Activated CD8-positive, alpha-beta T cell treated with anti-CD3 and anti-CD28 coated beads for 36 hours (primary cell): Measurements from ENCODE around the gene MVD. TPM values are rescaled to one million over a fixed set of nuclear protein-coding genes. Genes with fewer than 3 reads are reported as not detected.

Experiments used
- ATAC-seq: fragments of 200-7000 bp; cut with Tn5 transposase; one replicate; pipeline ENCODE4 v1.10.0; 2021; ENCODE audit warnings: mild to moderate bottlenecking, moderate library complexity
- CTCF ChIA-PET: fragments of 350-600 bp; sonication (Branson Sonifier 250); formaldehyde crosslinking; loops from one replicate; lab custom pipeline; 2021; ENCODE audit warnings: antibody characterized with exemption; lab: Charles Lee
- POLR2A ChIA-PET: fragments of 350-600 bp; sonication (Branson Sonifier 250); formaldehyde crosslinking; loops from one replicate; lab custom pipeline; 2021; ENCODE audit warnings: antibody characterized with exemption; lab: Charles Lee
- DNase-seq: peaks from one replicate; pipeline ENCODE4 v3.0.0-alpha.2; 2020
- H3K27ac Mint-ChIP-seq: one replicate; pipeline ENCODE4 v1.8.0; 2021; ENCODE audit warnings: mild to moderate bottlenecking, mixed read lengths
- H3K27me3 Mint-ChIP-seq: one replicate; pipeline ENCODE4 v1.8.0; 2021; ENCODE audit warnings: mixed read lengths
- H3K36me3 Mint-ChIP-seq: one replicate; pipeline ENCODE4 v1.8.0; 2021; ENCODE audit warnings: low read depth, mixed read lengths
- H3K4me1 Mint-ChIP-seq: one replicate; pipeline ENCODE4 v1.8.0; 2021; ENCODE audit warnings: low read depth, mixed read lengths
- H3K4me3 Mint-ChIP-seq: one replicate; pipeline ENCODE4 v1.8.0; 2021; ENCODE audit warnings: mild to moderate bottlenecking, moderate library complexity, mixed read lengths
- H3K9me3 Mint-ChIP-seq: one replicate; pipeline ENCODE4 v1.8.0; 2021; ENCODE audit warnings: mixed read lengths
- intact Hi-C: fragments of 100-400 bp; cut with micrococcal nuclease; formaldehyde crosslinking; loops from one replicate; pipeline ENCODE4 v1.10.0; 2022
- total RNA-seq, 2 experiments: library from RNA; stranded (reverse); gene quantifications; one replicate each; pipeline ENCODE4 v1.2.3, GENCODE V29; 2021
- TF ChIP-seq, protein P1 (sequence below): fragments of 200-600 bp; IDR thresholded peaks from one replicate; pipeline ENCODE4 v1.8.0; 2022; ENCODE audit warnings: antibody characterized with exemption, mild to moderate bottlenecking

MVD gene
- total RNA-seq, 2 experiments from 2014 or later, result 83.1 to 89.9 TPM

DNA sequence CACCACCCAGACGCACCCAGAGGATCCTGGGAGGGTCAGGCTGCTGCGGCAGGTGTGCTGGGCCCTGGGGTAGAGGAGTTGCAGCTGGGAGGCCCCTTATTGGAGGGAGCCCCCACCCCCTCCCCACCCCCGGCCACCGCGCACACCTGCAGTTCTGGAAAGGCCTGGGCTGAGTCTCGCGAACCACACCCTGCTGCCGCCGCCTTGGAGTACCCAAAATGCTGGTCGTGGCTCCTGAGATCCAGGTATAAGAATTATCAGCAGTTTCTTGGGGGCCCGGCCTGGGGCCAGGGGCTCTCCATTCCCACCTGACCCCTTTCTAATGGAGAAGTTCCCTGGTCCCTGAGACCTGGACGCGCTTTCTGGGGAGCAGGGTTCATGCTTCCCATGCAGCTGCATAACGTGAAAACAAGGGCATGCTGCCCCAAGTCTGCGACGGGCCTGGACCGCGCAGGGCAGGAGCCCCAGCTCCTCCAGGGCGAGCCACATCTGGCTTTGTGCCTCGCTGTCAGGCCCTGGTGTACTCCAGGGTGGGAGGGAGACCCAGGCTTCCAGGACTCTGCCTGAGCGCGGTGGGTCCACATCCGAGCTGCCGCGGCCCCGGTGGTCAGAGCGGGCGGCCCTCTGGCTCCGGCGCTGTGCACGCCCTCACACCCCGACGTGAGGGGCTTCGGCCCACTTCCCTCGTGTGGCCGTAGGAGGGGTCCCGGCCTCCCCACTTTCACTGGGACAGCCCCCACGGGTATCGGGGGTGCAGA is 30.7 kb upstream of the MVD start:
- ChIA-PET POLR2A (interaction anchor here (1.1 to 3.5 kb wide), 3 partner anchors 10 to 13 kb away, joined by 3 to 21 read pairs (median 5); partner anchors contain the start of genes CTU2 and RNF166), CTCF (no interaction called here)
- Mint-ChIP-seq H3K9me3 (no peaks in the 10 kb centered on the region), H3K4me3 (no peak overlapping the region), H3K36me3 (peaks cover 10% of the 10 kb centered on the region), H3K4me1 (peaks cover 40% of the 10 kb centered on the region), H3K27me3 (no peaks in the 10 kb centered on the region), H3K27ac (no peak overlapping the region)
- DNase-seq, result no peak
- TF ChIP-seq, protein P1, sequence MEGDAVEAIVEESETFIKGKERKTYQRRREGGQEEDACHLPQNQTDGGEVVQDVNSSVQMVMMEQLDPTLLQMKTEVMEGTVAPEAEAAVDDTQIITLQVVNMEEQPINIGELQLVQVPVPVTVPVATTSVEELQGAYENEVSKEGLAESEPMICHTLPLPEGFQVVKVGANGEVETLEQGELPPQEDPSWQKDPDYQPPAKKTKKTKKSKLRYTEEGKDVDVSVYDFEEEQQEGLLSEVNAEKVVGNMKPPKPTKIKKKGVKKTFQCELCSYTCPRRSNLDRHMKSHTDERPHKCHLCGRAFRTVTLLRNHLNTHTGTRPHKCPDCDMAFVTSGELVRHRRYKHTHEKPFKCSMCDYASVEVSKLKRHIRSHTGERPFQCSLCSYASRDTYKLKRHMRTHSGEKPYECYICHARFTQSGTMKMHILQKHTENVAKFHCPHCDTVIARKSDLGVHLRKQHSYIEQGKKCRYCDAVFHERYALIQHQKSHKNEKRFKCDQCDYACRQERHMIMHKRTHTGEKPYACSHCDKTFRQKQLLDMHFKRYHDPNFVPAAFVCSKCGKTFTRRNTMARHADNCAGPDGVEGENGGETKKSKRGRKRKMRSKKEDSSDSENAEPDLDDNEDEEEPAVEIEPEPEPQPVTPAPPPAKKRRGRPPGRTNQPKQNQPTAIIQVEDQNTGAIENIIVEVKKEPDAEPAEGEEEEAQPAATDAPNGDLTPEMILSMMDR, result no peak
- ATAC-seq, result no peak
- intact Hi-C loops, result no loop called here

DNA sequence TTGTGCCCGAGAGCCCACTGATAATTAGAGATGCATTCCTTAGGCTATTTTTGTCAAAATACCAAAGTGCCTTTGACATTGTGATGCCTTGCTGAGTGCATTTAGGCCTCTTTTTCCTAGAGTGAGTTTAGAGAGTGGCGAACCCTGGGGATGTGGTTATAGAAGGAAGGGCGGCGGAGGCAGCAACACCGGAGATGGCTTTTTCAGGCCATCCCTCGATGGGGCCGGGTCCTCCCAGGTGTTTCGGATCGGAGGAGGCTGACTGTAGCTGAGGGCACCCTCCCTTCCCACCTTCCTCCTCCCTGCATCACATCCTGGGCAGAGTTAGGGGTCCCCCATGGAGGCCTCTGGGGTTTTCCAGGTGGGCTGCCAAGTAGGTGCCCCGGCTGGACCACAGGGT is 30.0 kb upstream of the MVD start:
- TF ChIP-seq, protein P1, result no peak
- H3K9me3 Mint-ChIP-seq, result no peaks in the 10 kb centered on the region
- peaks cover 34% of the 10 kb centered on the region for H3K4me1 Mint-ChIP-seq
- H3K27ac Mint-ChIP-seq, result no peak overlapping the region
- POLR2A ChIA-PET, result interaction anchor here (0.7 to 3.5 kb wide), 3 partner anchors 8 to 11 kb away, joined by 3 to 21 read pairs (median 6); no protein-coding TSS in a partner anchor
- no peak overlapping the region for H3K4me3 Mint-ChIP-seq
- DNase-seq (no peak), ATAC-seq (no peak)
- peaks cover 4% of the 10 kb centered on the region for H3K36me3 Mint-ChIP-seq
- no peaks in the 10 kb centered on the region for H3K27me3 Mint-ChIP-seq
- intact Hi-C loops, result no loop called here
- CTCF ChIA-PET, result no interaction called here

DNA sequence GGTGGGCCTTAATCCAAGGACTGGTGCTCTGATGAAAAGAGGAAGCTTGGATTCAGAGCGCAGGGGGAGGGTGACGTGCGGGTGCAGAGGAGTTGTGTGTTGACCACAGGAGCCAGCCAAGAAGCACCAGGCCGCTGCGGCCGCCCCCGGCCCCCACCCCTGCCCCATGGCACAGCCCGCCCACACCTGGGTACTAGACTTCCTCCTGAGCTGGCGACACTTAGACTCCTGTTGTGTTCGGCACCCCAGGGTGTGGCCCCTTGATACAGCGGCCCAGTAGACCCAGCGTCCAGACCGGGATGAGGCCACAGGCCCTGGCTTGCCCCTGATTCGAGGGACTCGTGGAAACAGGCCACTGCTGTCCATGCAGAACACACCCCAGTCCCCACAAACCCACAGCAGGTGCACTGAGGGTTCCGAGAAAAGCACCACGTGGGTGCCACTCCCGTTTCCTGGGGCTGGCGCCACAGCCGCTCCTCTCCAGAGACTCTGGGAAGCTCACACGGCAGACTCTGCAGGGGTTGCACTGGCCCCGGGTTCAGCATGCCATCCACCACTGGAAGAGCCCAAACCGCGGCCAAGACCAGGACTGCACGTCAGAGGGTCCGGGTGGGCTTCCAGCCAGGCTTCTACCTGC is 29.2 kb upstream of the MVD start:
- DNase-seq (peak; percentile 47), ATAC-seq (peak; percentile 34)
- no peaks in the 10 kb centered on the region for H3K9me3 Mint-ChIP-seq
- ChIA-PET POLR2A (interaction anchor here (0.7 to 3.5 kb wide), 3 partner anchors 9 to 11 kb away, joined by 3 to 21 read pairs (median 6); no protein-coding TSS in a partner anchor), CTCF (interaction anchor here (0.7 kb wide), 1 partner anchor 51 kb away, joined by 3 read pairs; no protein-coding TSS in a partner anchor)
- H3K4me1 Mint-ChIP-seq, result peaks cover 29% of the 10 kb centered on the region
- no peaks in the 10 kb centered on the region for H3K27me3 Mint-ChIP-seq
- H3K36me3 Mint-ChIP-seq, result no peaks in the 10 kb centered on the region
- intact Hi-C loops, result no loop called here
- TF ChIP-seq, protein P1, result no peak
- H3K27ac Mint-ChIP-seq, result peak overlapping the region; percentile 66
- no peak overlapping the region for H3K4me3 Mint-ChIP-seq

DNA sequence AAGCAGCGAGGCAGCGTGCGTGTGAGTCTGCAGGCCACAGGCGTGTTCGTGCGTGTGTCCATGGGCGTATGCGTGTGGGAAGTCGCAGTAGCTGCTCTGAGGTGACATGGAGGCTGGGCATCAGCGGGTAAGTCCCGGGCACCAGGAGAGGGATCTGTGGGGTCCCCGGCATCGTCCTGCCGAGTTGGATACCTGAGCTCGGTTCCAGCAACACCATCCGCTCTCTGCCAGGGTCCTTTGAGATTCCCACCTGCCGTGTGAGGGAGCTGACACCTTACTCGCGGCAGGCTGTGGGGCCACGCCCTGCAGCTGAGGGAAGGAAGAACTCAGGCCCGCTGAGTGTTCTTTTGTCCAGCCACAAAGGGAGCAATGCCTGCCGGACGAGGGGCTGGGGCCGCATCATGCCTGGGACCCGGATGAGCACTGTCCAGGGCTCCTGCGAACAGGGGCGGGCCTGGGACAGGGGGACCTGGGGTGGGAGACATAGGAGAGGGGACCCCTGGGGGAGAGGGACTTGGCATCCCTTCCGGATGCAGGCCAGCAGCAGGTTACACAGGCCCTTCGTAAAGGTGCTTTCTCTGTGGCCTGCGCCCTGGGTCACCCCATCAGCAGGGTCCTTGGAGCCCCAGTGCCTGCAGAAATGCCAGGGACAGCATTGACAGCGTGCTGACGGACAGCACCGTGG is 28.4 kb upstream of the MVD start:
- no peaks in the 10 kb centered on the region for H3K36me3 Mint-ChIP-seq
- ATAC-seq (no peak), DNase-seq (no peak)
- no peaks in the 10 kb centered on the region for H3K9me3 Mint-ChIP-seq
- ChIA-PET POLR2A (interaction anchor here (0.5 to 3.5 kb wide), 4 partner anchors 9 to 14 kb away, joined by 3 to 21 read pairs (median 5); no protein-coding TSS in a partner anchor), CTCF (no interaction called here)
- H3K27ac Mint-ChIP-seq, result no peak overlapping the region
- H3K4me3 Mint-ChIP-seq, result no peak overlapping the region
- peaks cover 29% of the 10 kb centered on the region for H3K4me1 Mint-ChIP-seq
- TF ChIP-seq, protein P1, result no peak
- intact Hi-C loops, result no loop called here
- H3K27me3 Mint-ChIP-seq, result no peaks in the 10 kb centered on the region
